Aorta (tissue), 5 donors: Measurements from ENCODE around the gene POSTN. TPM values are rescaled to one million over a fixed set of nuclear protein-coding genes. Genes with fewer than 3 reads are reported as not detected.

Experiments used
- ATAC-seq: fragments of 200-7000 bp; cut with Tn5 transposase; one replicate; pipeline ENCODE4 v1.9.1; 2022; ENCODE audit warnings: moderate library complexity; ENCODE audit not compliant: low FRiP score
- DNase-seq, 2 donors: peaks; one replicate each; pipeline ENCODE4 v3.0.0-alpha.2; 2020
- H3K27ac ChIP-seq, 2 donors: one replicate each; pipeline ENCODE4 v1.5.1; 2013; ENCODE audit warnings: low read length in 2 of 2, mild to moderate bottlenecking in 2 of 2, moderate library complexity in 2 of 2, control low read depth in 1 of 2, inconsistent platforms in 1 of 2, low read depth in 1 of 2
- H3K27me3 ChIP-seq, 2 donors: one replicate each; pipeline ENCODE4 v1.6.1; 2013; ENCODE audit warnings: control low read depth in 1 of 2, low read length in 1 of 2, mild to moderate bottlenecking in 1 of 2, moderate library complexity in 1 of 2; ENCODE audit not compliant: insufficient read depth in 2 of 2, control insufficient read depth in 1 of 2
- H3K36me3 ChIP-seq, 2 donors: one replicate each; pipeline ENCODE4 v1.6.1; 2013; ENCODE audit warnings: control low read depth in 1 of 2, low read length in 1 of 2, mild to moderate bottlenecking in 1 of 2; ENCODE audit not compliant: insufficient read depth in 2 of 2, control insufficient read depth in 1 of 2
- H3K4me1 ChIP-seq, 2 donors: one replicate each; pipeline ENCODE4 v1.6.1; 2013; ENCODE audit warnings: low read length in 2 of 2, control low read depth in 1 of 2, mild to moderate bottlenecking in 1 of 2, moderate library complexity in 1 of 2; ENCODE audit not compliant: insufficient read depth in 2 of 2, control insufficient read depth in 1 of 2
- H3K4me3 ChIP-seq, 2 donors: one replicate each; pipeline ENCODE4 v1.5.1; 2013; ENCODE audit warnings: low read length in 2 of 2, control low read depth in 1 of 2, mild to moderate bottlenecking in 1 of 2
- H3K9me3 ChIP-seq: one replicate; pipeline ENCODE4 v1.6.1; 2013; ENCODE audit warnings: mild to moderate bottlenecking, low read length; ENCODE audit not compliant: control insufficient read depth
- WGBS, 2 donors: extraction: QIAGEN DNeasy Blood & Tissue Kit; methylation state at CpG; one replicate each; pipeline ENCODE4 v1.1.7; 2013; 5-methylcytosine and 5-hydroxymethylcytosine counted together
- intact Hi-C, 2 donors: fragments of 100-400 bp; cut with DNase I; formaldehyde crosslinking; loops; one replicate each; pipeline versions ENCODE4 v1.14.2 to v1.15.0; 2022
- polyA plus RNA-seq, 2 donors: library from polyadenylated mRNA; stranded (reverse); fragments of 200-250 nt; gene quantifications; one replicate each; pipeline ENCODE4 v1.2.3, GENCODE V29; 2013
- total RNA-seq, 2 donors: library from RNA; stranded (reverse); fragmentation: NEBNext Ultra II Directional; extraction: Animal tissue kit (Norgen Biotek cat#: 25700); gene quantifications; one replicate each; pipeline ENCODE4 v1.2.1, GENCODE V29; 2021
- donor health status: healthy with polysubstance abuse.
- donor health status: Bipolar disorder and iron deficiency.
- donor health status: DM: no; HTN: no; CAD: no.
- donor health status: DM: no; HTN: no; CAD: no.
- donor health status: DM: yes; HTN: yes; CAD: no.

Gene POSTN
- total and polyA plus RNA-seq, 4 donors: 100 to 218 (median 175) TPM

DNA sequence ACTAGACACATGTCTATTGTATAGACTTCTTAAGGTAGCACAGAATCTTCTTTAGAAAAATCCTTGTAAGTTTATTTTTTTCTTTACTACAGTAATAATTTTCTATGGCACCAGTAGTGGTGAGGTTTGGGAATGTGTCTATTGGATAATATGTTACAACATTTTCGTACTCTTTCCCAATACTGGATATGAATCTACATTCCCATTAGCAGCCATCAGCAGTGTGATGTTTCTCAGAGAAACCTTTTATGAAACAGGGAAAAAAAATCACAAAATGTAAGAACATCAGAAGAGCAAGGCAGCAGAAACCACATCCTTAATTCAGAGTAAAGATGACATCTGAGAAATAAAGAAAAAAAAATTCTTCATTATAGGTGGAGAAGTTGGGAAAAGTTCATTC is 83.3 kb downstream of the POSTN start:
- Histone ChIP-seq H3K36me3 (no peaks in the 10 kb centered on the region), H3K4me3 (no peak overlapping the region), H3K9me3 (no peaks in the 10 kb centered on the region), H3K27me3 (no peaks in the 10 kb centered on the region), H3K4me1 (no peaks in the 10 kb centered on the region), H3K27ac (no peak overlapping the region)
- WGBS, 2 donors: 96 to 97% methylated on average over 1 of the region's 1 CpG
- DNase-seq (no peak), ATAC-seq (no peak)
- intact Hi-C loops: no loop called here
